Measurements from ENCODE around the gene ANTXRL.
"Not testable (repeated sequence)": the region's sequence is repeated elsewhere in the genome, so short reads cannot be mapped to it uniquely, and the experiment has no call there.

ANTXRL gene

GRCh38 chr10:46254467-46254866 lies 32.3 kb upstream of the ANTXRL start:
- no peak for DNase-seq (ENCODE audit: low read depth in 2 of 2)

GRCh38 chr10:46255210-46255609 lies 31.6 kb upstream of the ANTXRL start:
- DNase-seq (ENCODE audit: low read depth in 2 of 2) = not testable (repeated sequence)

- no peak for DNase-seq (ENCODE audit: low read depth in 2 of 2)
These were observed 30.7 kb upstream of the ANTXRL start for GRCh38 chr10:46255801-46256747.

DNA sequence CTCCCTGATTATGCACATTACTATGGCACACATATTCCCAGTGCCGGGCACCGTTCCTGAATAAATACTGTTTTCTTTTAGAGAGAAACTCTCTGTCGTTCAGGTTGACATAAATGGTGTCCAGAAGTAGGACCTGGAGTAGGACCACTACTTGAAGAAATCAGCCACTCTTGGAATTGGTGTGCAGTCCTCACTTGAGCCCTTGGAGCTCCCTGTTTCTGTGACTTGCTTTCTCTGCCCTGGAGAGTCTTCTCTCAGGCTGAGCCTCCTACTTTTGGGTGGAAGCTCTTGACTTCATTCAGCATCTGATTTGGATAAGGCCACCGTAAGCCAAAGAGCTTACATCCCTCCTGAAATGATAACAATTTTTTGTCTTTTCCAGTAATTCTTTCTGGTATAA lies 29.7 kb upstream of the ANTXRL start:
- no peak for DNase-seq (ENCODE audit: low read depth in 2 of 2)

DNA sequence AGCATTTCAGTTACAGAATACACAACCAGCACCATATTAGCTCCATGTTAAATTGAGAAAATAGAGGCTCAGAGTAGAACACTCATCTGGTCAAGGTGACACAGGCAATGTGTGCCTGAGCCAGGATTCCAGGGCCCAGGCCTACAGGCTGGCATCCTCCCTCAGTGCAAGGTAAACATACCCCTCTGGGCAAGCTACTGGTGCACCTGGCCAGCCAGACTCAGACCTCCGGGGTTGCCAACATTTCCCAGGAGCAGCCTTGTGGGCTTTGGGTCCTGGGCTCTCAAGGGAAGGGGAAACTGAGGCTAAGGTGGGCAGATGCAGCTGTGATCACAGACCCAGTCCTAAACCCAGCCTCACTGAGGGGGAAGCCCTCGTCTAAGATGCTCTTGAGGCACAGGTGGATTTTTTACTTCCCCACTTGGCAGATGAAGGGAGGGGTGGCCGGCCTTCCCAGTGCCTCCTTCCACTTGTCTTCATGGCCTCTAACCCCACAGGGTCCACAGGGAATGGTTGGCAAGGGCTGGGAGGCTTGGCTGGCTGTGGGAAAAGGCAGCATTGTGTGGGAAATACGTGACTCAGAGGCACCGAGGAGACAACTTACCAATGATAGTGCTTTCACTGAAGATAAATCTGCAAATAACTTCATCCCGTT lies 23.8 kb upstream of the ANTXRL start:
- DNase-seq (ENCODE audit: low read depth in 2 of 2) = not testable (repeated sequence)

DNA sequence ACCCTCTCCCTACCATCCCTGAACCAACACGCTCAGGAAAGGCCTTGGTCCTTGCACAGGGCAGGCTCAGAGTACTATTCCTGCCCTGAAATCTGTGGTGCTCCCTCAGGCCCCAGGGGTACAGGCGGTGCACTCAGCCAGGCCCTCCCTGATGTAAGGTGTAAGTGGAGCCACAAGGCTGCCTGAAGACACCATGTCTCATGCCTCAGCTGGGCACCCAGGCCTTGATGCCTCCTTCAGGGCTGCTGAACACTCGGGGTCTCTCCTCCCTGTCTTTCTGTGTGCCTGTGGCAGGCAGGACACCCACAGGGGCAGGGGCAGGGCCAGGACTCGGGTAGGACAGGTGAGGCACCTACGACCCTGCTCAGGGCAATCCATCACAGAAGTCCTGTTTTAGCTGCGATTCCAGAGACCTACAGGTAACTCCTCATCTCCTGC lies 22.9 kb upstream of the ANTXRL start:
- no peak for DNase-seq (ENCODE audit: low read depth in 2 of 2)

DNA sequence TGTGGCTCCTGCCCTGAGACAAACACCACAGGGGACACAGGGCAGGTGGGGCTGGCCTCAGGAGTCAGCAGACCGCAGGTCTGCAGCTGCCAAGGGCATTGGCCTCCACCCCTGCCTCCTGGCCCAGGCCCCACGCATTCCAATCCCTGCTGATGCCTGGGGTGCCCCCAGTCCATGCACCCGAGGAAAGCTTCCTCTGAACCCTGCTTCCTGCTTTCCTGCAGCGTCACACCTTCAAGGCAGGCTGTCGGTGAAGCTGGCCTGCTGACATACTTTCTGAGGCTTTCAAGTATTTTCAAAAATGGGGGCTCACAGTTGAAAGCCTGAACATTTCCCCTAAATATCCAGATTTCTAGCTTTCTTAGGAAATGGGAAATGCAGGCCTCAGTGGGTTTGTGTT lies 22.5 kb upstream of the ANTXRL start:
- DNase-seq (ENCODE audit: low read depth in 2 of 2) = no peak

- DNase-seq (ENCODE audit: low read depth in 2 of 2) = no peak
These were observed 21.9 kb upstream of the ANTXRL start for GRCh38 chr10:46264737-46265368.

DNA sequence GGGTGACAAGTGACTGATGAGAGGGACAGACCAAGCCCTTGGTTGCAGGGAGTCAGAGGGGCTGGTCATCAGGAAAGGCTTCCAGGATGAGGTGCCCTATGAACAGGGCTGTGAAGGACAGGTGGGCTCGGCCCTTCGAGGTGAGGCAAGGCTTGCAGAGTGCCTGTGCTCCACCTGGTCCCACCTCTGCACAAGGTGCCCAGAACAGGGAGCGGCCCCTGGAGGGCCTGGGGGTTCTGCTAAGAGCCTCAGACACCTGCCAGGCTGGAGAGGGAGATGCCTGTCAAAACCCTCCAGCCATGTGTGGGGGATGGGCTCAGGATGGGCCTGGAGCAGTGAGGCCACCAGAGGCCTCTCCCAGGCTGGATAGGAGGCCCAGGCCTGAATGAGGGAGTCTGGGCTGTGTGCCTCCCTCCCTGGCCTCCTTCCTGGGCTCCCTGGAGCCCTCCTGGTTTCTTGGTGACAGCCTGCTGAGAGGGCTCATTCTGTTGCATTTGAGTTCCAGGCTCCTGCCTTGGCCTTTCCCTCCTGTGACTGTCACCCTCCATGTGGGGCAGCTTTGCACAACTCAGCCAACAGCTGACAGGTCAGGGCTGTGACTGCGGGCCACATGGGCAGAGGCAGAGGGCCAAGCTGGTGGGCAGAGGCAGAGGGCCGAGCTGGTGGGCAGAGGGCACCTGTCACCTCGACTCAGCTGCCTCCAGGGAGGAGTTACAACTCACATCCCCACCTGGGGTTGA lies 21.1 kb upstream of the ANTXRL start:
- not testable (repeated sequence) for DNase-seq (ENCODE audit: low read depth in 2 of 2)

DNA sequence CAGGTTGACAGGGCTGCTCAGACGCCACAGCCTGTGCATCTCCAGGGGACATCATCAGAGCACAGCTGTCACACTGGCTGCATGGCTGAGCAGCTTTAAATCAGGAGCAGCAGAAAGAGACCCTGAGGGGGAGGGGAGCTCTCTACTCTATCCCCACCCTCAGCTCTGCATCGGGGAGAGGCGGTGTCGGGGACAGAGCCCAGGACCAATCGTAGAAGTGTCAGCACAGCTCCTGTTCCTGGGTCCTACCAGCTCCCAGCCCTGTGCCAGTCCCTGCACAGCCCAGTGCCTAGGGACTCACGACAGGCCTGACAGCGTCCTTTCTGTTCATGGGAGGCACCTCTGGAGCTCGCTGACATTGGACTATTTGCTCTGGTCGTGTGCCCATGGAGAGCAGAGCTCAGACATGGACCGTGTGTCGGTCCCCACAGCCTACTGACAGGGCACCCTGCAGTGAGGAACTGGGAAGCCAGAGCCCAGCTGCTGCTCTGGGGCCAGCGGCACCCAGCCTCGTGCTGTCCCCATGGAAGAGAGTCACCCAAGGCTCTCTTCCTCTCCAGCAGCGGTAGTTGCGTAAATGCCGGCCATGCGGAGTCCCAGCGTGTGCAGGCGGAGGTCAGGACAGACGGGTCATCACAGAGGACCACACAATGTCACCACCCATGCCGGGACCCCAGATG lies 20.4 kb upstream of the ANTXRL start:
- no peak for DNase-seq (ENCODE audit: low read depth in 2 of 2)

GRCh38 chr10:46267132-46267985 lies 19.4 kb upstream of the ANTXRL start:
- no peak for DNase-seq (ENCODE audit: low read depth in 2 of 2)

DNA sequence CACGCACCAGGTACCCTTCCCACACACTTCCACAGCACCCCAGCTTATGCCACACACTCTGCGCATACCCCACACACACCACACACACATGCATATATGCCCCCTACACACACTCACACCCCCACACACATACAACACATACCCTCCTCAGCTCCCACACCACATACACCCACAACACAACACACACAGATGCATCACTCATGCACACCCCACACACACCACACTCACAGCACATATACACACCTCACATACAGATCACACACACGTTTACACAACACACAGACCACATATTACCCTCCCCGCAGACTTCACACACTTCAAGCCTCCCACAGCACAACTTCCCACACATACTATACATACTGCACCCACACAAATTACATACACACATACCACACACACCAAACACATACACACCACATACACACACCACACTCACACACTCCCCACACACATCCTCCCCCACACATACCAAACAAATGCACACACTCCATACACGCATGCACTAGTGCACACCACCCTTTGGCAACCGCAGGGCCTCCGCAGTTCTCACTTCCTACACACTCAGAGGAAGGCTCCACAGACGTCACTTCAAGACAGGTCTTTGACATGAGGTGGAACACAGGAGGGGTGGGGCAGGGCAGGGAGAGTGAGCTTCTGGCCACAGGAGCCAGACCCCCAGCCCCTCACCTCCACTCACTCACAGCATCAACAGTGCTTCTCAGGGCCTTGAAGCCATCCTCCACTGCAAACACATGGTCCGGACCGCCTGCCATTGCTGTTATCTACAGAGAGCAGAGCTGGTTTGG lies 18.5 kb upstream of the ANTXRL start:
- peak; percentile 43 to 46 for DNase-seq (ENCODE audit: low read depth in 2 of 2)

DNA sequence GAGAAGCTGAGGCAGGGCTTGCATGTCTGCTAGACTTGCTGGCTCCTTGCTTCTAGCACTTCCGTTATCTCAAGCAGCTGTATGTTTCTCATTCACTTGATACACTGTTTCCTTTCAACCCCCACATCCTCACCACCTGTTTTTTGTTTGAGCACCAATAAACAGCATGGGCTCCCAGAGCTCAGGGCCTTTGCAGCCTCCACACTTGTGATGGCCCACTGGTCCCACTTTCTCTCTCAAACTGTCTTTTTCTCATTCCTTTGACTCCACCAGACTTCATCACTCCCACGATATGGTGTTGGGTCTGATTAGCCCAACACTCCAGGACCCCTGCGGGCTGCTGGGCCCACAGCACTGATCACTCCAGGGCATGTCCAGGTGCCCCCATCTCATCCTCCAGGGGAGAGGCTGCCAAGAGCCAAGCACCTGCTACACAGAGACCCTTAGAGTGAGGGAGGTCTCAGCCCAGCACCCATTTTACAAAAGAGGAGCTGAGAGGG lies 17.2 kb upstream of the ANTXRL start:
- not testable (repeated sequence) for DNase-seq (ENCODE audit: low read depth in 2 of 2)

- DNase-seq (ENCODE audit: low read depth in 2 of 2) = no peak
These were observed 16.5 kb upstream of the ANTXRL start for GRCh38 chr10:46270086-46270811.

DNA sequence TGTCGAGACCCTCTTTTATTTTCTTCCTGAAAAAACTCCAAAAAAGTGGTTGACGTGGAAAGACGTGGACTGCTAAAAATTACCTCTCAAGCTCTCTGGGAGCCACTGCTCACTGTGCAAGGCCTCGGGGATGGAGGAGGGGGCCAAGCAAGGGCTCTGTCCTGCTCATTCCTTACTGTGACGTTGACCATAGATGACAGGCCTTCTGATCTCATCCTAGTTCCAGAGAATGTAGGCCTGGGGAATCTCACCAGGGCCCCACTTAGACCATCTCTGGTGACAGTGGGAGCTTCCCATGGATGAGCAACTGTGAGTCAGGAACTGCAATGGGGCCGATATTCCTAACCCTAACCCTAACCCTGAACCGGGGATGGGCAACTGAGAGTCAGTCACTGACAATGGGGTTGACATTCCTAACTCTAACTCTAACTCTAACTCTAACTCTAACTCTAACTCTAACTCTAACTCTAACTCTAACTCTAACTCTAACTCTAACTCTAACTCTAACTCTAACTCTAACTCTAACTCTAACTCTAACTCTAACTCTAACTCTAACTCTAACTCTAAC lies 15.8 kb upstream of the ANTXRL start:
- DNase-seq (ENCODE audit: low read depth in 2 of 2) = not testable (repeated sequence)

- DNase-seq (ENCODE audit: low read depth in 2 of 2) = not testable (repeated sequence)
These were observed 14.8 kb upstream of the ANTXRL start for GRCh38 chr10:46271795-46272499.

DNA sequence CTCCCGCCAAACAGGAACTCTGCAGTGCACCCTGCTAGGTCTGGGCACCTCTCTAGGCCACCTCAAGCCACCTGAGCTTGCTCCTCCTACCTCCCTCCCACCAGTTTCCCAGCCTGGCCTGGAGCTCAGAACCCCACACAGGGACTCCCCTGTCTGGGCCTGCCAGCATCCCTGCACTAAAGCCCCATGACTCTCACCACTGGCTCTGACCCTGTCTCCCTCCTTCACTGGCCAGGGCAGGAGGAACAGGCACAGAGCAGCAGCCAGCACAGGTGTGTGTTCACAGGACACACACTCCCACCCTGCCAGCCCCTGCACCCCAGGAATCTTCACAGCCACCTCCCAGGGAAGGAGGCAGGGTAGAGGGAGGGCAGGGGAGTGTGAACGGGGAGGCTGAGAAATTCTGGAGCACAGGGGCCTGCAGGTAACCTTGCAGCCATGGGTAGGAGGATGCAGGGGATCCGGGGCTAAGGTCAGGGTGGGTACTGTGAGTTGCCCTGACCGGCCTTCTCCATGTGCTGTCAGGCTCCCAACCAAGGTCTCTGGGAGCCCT lies 13.9 kb upstream of the ANTXRL start:
- DNase-seq (ENCODE audit: low read depth in 2 of 2) = no peak

Data from stimulated activated CD8-positive, alpha-beta memory T cell treated with anti-CD3 and anti-CD28 coated beads, Interleukin-7, amount 100 ng/mL, for 4 hours (primary cell).